Skeletal muscle cell (primary cell): Measurements from ENCODE around the gene PLAC1.

Source experiments
- DNase-seq: peaks from one replicate; pipeline ENCODE4 v3.0.0-alpha.2; 2010; ENCODE audit warnings: low read depth
- H3K4me3 ChIP-seq: 2 replicates; pipeline ENCODE4 v1.5.1; 2011; ENCODE audit warnings: low read depth, mild to moderate bottlenecking, control low read depth, low read length, moderate library complexity

PLAC1 gene

GRCh38 chrX:134633832-134634231, 24.4 kb downstream of the PLAC1 start:
- no peak overlapping the region for H3K4me3 ChIP-seq
- DNase-seq = no peak

- no peak for DNase-seq
- H3K4me3 ChIP-seq = no peak overlapping the region
Observed at GRCh38 chrX:134633394-134633793, 24.9 kb downstream of the PLAC1 start.

- DNase-seq = no peak
- H3K4me3 ChIP-seq = no peak overlapping the region
Observed at GRCh38 chrX:134632355-134632754, 25.9 kb downstream of the PLAC1 start.

- H3K4me3 ChIP-seq = no peak overlapping the region
- DNase-seq = peak; percentile 75
Observed at GRCh38 chrX:134631426-134632346, 26.6 kb downstream of the PLAC1 start.

GRCh38 chrX:134628663-134629062, 29.6 kb downstream of the PLAC1 start:
- no peak for DNase-seq
- H3K4me3 ChIP-seq = no peak overlapping the region

- no peak overlapping the region for H3K4me3 ChIP-seq
- DNase-seq = no peak
Observed at GRCh38 chrX:134626434-134626833, 31.8 kb downstream of the PLAC1 start.

GRCh38 chrX:134625315-134625718, 33.0 kb downstream of the PLAC1 start:
- DNase-seq = no peak
- no peak overlapping the region for H3K4me3 ChIP-seq

GRCh38 chrX:134624046-134624430, 34.2 kb downstream of the PLAC1 start:
- no peak for DNase-seq
- no peak overlapping the region for H3K4me3 ChIP-seq

GRCh38 chrX:134623293-134624045, 34.8 kb downstream of the PLAC1 start:
- no peak overlapping the region for H3K4me3 ChIP-seq
- no peak for DNase-seq

GRCh38 chrX:134622813-134623185, 35.5 kb downstream of the PLAC1 start:
- H3K4me3 ChIP-seq = no peak overlapping the region
- DNase-seq = no peak

- H3K4me3 ChIP-seq = no peak overlapping the region
- peak; percentile 58 for DNase-seq
Observed at GRCh38 chrX:134622056-134622812, 36.0 kb downstream of the PLAC1 start.

GRCh38 chrX:134619838-134620237, 38.4 kb downstream of the PLAC1 start:
- H3K4me3 ChIP-seq = no peak overlapping the region
- no peak for DNase-seq

- H3K4me3 ChIP-seq = no peak overlapping the region
- DNase-seq = no peak
Observed at GRCh38 chrX:134613396-134613795, 44.9 kb downstream of the PLAC1 start.

GRCh38 chrX:134608153-134608552, 50.1 kb downstream of the PLAC1 start:
- no peak for DNase-seq
- H3K4me3 ChIP-seq = no peak overlapping the region

GRCh38 chrX:134607523-134607922, 50.7 kb downstream of the PLAC1 start:
- no peak overlapping the region for H3K4me3 ChIP-seq
- DNase-seq = no peak

- H3K4me3 ChIP-seq = no peak overlapping the region
- DNase-seq = no peak
Observed at GRCh38 chrX:134604701-134605311, 53.5 kb downstream of the PLAC1 start.

GRCh38 chrX:134603806-134604700, 54.2 kb downstream of the PLAC1 start:
- no peak overlapping the region for H3K4me3 ChIP-seq
- peak; percentile 85 for DNase-seq

GRCh38 chrX:134602410-134602809, 55.9 kb downstream of the PLAC1 start:
- DNase-seq = no peak
- no peak overlapping the region for H3K4me3 ChIP-seq
